HG03439 (cell line): ENCODE data around the gene TTC9C.
"Not testable (repeated sequence)": the region's sequence is repeated elsewhere in the genome, so short reads cannot be mapped to it uniquely, and the experiment has no call there.

Experiments
- ATAC-seq: cut with Tn5 transposase; IDR thresholded peaks from one replicate; pipeline ENCODE4 v1.9.1; 2021; ENCODE audit warnings: mild to moderate bottlenecking, moderate library complexity; ENCODE audit not compliant: unreplicated experiment

The TTC9C gene

GRCh38 chr11:62728171-62728988 lies at the start of gene TTC9C:
TTC9C (plus strand) TSS chr11:62728486; CDS start chr11:62728849, 363 bp downstream.
- peak; percentile 13 for ATAC-seq

GRCh38 chr11:62678770-62679696 lies 49.3 kb upstream of the TTC9C start, which contains the start of gene UBXN1:
UBXN1 (minus strand) TSS chr11:62679073; CDS start chr11:62678923, 150 bp downstream.
- ATAC-seq: peak; percentile 60

GRCh38 chr11:62680825-62681240 lies 47.5 kb upstream of the TTC9C start:
- ATAC-seq: peak; percentile 48

GRCh38 chr11:62682518-62682917 lies 45.8 kb upstream of the TTC9C start:
- no peak for ATAC-seq

GRCh38 chr11:62687508-62688396 lies 40.5 kb upstream of the TTC9C start:
- ATAC-seq: no peak

GRCh38 chr11:62688491-62688890 lies 39.8 kb upstream of the TTC9C start:
- ATAC-seq: no peak

- no peak for ATAC-seq
These were observed 38.7 kb upstream of the TTC9C start, which contains the start of gene LRRN4CL for GRCh38 chr11:62689421-62690183. LRRN4CL (minus strand) TSS chr11:62689530; CDS start chr11:62688508, 1,022 bp downstream.

- ATAC-seq: not testable (repeated sequence)
These were observed 34.7 kb upstream of the TTC9C start for GRCh38 chr11:62693624-62694023.

- no peak for ATAC-seq
These were observed 33.7 kb upstream of the TTC9C start for GRCh38 chr11:62694455-62695167.

GRCh38 chr11:62702246-62702645 lies 26.0 kb upstream of the TTC9C start:
- no peak for ATAC-seq

GRCh38 chr11:62703921-62704320 lies 24.4 kb upstream of the TTC9C start:
- not testable (repeated sequence) for ATAC-seq

GRCh38 chr11:62705413-62705812 lies 22.9 kb upstream of the TTC9C start:
- no peak for ATAC-seq

GRCh38 chr11:62705880-62706849 lies 22.1 kb upstream of the TTC9C start:
- peak; percentile 42 for ATAC-seq

GRCh38 chr11:62706850-62707247 lies 21.4 kb upstream of the TTC9C start:
- ATAC-seq: no peak

- ATAC-seq: no peak
These were observed 20.9 kb upstream of the TTC9C start, which contains the start of the genes BSCL2 and GNG3 for GRCh38 chr11:62707277-62707861. BSCL2 (minus strand) TSS chr11:62707424; CDS start chr11:62707195, 229 bp downstream. GNG3 (plus strand) TSS chr11:62707676; CDS start chr11:62708296, 620 bp downstream.

- ATAC-seq: no peak
These were observed 19.9 kb upstream of the TTC9C start for GRCh38 chr11:62708392-62708791.

GRCh38 chr11:62708793-62709192 lies 19.5 kb upstream of the TTC9C start:
- no peak for ATAC-seq
